HG03354 (cell line): ENCODE measurements around the gene FBLN2.

Experiments
- ATAC-seq: cut with Tn5 transposase; IDR thresholded peaks from one replicate; pipeline ENCODE4 v1.9.1; 2021; ENCODE audit warnings: mild to moderate bottlenecking; ENCODE audit not compliant: unreplicated experiment, poor library complexity, severe bottlenecking

The FBLN2 gene

DNA sequence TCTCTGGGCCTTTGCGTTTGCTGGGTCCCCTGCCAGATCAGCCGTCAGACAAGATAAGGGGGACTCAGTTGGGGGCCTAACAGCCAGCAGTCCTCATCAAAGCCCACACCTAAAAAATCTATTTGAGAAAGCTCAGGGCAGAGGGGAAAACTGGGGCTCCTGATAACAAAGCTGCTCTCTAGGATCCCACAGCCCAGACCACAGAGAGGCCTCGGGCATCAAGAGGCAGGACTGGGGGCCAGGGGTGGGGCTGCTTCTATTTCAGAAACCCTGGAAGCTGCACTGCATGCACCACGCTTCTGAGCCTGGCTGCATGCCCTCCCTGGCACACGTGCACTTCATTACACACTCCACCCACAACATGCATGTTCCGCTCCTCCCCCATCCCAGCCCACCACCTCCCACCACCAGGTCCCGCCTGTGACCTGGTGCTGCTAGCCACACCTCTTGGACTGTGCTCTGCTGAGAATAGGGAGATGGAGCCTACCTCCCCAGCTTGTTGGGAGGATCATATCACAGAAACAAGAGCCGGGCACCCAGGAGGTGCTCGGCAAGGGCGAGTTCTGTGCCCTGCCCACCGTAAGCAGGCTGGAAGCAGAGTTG is 26.6 kb downstream of the FBLN2 start:
- ATAC-seq, result no peak

- no peak for ATAC-seq
These were observed 28.5 kb downstream of the FBLN2 start for GRCh38 chr3:13577181-13578121.

- ATAC-seq, result no peak
These were observed 29.3 kb downstream of the FBLN2 start for GRCh38 chr3:13578251-13578650.

- ATAC-seq, result no peak
These were observed 30.1 kb downstream of the FBLN2 start for GRCh38 chr3:13579063-13579462.

DNA sequence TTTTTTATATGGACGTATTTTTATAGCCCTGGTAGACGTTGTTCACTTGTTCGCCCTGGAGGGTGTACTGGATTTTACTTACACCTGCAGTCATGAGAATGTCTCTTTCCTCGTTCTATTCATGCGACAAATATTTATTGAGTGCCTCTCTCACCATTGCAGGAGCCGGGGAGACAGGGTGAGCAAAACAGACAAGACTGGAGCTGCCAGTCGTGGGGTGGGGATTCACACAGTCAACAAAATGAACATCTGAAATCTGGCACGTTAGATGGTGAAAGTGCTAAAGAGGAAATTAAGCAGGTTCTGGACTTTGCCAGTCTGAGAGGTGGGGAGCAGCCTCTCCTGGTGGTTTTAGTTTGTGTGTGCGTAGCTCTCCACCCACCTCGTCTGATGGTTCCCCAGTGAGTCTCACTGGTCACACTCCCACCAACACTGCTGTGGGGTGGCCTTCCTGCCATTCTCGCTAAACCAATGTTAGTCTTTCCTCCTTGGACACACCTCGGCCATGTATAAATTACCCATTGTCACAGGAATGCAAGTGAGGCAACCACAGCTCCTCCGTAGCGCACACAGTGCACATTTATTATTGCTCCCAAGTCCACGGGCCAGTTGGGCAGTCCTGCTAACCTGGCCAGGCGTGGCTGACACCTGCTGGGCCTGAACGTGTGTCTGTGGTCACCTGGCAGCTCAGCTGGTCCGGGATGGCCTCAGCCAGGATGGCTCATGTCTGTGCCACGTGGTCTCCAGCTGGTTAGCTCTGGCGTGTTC is 31.5 kb downstream of the FBLN2 start:
- no peak for ATAC-seq

GRCh38 chr3:13581485-13582365 is 32.8 kb downstream of the FBLN2 start:
- no peak for ATAC-seq

DNA sequence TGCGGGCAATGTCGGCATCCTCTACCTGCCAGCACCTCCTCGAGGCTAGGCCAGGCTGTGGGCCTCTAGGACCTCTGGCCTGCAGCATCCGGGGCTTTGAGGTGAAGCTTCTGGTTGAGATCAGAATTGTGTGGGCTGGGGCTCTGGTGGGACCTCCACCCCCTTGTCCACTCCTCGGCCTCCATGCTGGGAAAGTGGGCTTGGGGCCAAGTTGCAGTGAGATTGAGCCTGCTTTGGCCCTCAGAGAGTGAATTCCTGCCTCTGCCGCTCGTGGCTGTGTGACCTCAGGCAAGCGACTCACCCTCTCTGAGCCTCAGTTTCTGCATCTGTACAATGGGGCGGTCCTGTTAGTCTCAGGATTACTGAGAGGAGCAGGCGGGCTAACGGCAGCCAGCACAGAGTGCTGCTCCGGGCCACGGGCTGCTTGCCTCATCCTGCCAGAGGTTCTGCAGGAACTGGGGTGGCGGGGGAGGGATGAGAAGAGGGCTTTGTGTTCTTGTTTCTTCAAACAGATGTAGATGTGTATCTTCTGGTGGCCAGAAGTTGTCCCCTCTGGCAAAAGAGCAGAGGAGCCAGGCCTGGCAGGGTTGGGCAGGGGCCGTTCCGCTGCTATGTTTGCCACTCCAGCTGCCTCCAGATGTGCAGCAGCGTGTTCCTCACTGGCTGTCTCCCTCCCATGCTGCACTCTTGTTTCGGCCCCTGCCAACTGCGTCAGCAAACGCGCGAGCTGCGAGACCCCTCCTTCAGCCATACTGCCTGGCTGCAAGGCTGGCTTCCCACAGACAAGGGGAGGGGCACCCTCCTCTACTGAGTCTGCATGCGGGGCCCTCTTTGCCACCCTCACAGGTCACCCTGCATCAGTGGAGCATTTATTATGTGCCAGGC is 33.7 kb downstream of the FBLN2 start:
- ATAC-seq, result no peak

GRCh38 chr3:13583251-13584180 is 34.6 kb downstream of the FBLN2 start:
- no peak for ATAC-seq

DNA sequence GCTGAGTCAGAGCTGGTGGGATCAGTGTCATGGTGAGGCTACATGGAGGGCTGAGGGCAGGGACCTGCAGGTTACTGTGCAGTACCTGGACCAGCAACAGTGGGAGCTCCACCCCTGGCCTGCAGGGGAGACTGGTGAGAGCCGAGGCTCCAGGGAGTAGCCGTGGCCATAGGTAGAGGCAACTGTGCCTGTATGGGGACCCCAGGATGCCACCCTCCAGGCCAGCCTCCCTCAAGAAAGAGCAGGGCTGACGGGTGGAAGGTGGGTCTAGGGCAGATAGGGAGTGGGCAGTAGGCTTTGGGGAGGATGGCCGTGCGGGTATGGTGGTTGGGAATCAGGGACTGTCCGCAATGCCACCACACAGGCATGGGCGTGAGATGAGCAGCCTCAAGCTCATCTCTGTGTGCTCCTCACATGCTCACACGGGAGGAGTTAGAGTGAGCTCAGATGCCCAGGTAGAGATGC is 35.5 kb downstream of the FBLN2 start:
- no peak for ATAC-seq

- no peak for ATAC-seq
These were observed 36.0 kb downstream of the FBLN2 start for GRCh38 chr3:13584901-13585300.

DNA sequence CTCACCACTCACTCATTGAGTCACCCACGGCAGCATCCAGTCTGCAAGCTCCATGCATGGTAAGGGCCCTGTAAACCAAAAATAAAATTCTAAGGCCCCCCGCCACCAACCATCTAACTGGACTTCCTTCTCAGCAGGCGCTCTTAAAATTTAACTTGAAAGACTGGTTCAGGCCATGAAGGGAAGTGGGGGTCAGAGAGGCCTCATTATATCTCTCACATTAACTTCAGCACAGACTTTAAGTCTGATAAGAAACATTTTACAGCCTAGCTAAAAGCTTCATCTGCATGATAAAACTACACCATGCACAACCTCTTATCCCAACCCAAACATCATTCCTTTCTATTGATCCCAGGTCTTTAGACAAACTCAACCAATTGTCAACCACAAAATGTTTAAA is 38.5 kb downstream of the FBLN2 start:
- no peak for ATAC-seq

DNA sequence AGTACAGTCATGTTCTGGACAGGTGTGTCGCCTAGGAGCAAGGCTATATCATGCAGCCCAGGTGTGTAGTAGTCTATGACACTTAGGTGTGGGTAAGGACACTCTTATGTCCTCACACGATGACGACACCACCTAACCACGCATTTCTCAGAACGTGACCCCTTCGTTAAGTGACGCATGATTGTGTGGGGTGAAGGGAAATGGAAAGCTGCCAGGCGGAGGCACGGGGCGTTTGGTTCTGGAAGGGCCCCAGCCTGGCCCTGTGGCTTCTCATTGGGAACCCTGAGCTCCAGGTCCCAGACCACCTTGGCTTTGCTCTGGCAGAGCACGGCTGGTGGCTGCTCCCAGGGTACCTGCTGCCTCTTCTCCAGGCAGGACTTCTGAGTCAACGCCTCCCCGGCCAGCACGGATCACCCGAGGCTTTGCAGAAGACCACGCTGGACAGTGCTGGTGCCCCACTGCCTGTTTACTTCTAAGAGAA is 39.3 kb downstream of the FBLN2 start:
- ATAC-seq, result no peak

GRCh38 chr3:13588993-13589392 is 40.1 kb downstream of the FBLN2 start:
- no peak for ATAC-seq

DNA sequence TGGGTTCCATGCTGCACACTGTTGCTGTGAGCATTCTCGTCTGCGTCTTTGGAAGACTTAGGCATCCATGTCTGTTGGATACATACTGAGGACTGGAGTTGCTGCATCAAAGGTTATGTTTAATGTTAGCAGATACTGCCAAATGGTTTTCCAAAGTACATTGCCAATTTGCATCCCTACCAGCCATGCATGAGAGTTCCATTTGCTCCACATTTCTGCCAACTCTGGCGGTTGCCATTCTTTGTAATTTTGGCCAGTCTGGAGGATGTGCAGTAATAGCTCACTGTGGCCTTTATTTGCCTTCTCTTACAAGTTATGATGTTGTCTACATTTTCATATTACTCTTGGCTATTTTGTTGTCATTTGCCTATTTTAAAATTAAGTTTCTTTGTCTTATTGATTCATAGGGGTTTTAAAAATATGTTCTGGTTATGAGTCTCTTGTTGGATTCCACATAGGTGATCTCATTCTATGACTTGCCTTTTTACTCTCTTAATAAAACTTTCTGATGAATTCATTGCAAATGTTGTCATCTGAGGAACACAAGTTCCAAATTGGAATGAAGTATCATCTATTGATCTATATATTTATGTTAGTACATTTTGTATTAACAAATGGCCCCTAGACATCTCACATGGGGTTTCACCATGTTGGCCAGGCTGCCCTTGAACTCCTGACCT is 42.1 kb downstream of the FBLN2 start:
- no peak for ATAC-seq

DNA sequence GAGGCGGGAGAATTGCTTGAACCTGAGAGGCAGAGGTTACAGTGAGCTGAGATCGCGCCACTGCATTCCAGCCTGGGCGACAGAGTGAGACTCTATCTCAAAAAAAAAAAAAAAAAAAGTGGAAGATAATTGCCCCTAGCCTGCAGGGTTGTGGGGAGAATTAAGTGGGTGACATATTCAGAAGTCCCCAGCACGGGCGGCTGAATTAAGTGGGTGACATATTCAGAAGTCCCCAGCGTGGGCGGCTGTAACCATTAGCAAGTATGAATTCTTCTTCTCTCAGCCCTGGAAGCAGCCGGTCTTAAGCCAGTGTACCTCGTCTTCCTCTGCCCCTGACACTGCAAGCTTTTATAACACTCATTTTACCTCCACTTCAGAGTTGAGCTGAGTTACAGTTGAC is 44.7 kb downstream of the FBLN2 start:
- no peak for ATAC-seq

DNA sequence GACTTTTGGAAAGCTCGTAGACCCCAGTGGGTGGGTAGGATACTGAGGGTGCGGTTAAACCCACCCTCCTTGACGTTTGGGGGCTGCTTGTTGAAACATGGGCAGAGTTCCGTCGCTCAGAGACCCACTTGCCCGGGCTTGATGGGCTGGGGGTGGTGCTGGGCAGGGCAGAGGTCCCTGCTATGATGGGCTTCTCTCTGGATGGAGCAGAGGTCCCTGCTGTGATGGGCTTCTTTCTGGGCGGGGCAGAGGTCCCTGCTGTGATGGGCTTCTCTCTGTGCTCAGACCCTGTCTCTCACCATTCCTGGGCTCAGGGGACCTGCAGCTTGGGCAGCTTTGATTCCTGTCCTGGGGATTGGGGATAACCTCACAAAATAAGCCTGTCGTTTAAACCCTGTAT is 45.2 kb downstream of the FBLN2 start:
- no peak for ATAC-seq

- ATAC-seq, result no peak
These were observed 46.1 kb downstream of the FBLN2 start for GRCh38 chr3:13594991-13595421.
